ENCODE results near the gene CTDP1. TPM values are rescaled to one million over a fixed set of nuclear protein-coding genes. Genes with fewer than 3 reads are reported as not detected.

The CTDP1 gene
- total RNA-seq, 1 donor from 2014 or later = 29.1 TPM

- intact Hi-C loops (cut with micrococcal nuclease) = no loop called here
These were observed 76.0 kb downstream of the CTDP1 start for GRCh38 chr18:79755496-79756142.

DNA sequence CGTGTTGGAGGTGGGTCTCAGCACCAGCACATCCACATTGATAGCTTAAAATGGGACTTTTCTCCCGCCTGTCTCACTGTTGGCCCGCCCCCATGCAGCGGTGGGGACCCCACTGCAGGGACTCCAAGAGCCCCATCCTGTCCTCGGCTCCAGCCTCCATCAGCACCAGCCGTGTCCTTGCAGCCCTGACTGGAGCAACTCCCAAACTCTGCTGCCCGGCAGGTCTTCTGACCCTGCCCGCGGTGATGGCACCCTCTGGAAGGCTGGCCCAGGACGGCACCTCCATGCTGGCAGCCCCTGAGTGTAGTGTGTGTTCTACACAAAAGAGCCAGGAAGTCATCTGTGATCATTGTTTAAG lies 76.5 kb downstream of the CTDP1 start:
- intact Hi-C loops (cut with micrococcal nuclease) = no loop called here

DNA sequence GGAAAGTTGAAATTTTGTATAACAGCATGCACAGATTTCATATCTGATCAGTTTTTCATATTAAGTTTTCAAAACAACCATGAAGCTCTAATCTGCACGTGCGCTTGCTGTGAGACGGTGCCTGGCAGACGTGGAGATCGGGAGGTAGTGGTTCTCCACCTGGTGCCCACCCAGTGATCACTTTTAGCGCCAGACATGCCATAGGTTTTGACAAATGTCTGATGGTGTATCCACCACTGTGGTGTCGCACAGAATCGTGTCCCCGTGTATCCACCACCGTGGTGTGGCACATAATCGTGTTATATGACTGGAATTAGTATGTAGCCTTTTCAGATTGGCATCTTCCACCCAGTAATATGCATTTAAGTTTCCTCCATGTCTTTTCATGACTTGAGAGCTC lies 77.2 kb downstream of the CTDP1 start:
- intact Hi-C loops (cut with micrococcal nuclease) = no loop called here

- intact Hi-C loops (cut with micrococcal nuclease) = no loop called here
These were observed 80.7 kb downstream of the CTDP1 start for GRCh38 chr18:79760348-79760747.

GRCh38 chr18:79760881-79761280 lies 81.3 kb downstream of the CTDP1 start:
- intact Hi-C loops (cut with micrococcal nuclease) = no loop called here

DNA sequence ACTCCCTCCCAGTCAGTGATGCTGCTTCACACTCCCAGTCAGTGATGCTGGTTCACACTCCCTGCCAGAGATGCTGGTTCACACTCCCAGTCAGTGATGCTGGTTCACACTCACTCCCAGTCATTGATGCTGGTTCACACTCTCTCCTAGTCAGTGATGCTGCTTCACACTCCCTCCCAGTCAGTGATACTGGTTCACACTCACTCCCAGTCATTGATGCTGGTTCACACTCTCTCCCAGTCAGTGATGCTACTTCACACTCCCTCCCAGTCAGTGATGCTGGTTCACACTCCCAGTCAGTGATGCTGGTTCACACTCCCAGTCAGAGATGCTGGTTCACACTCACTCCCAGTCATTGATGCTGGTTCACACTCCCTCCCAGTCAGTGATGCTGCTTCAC lies 83.8 kb downstream of the CTDP1 start:
- intact Hi-C loops (cut with micrococcal nuclease) = no loop called here

GRCh38 chr18:79764131-79764530 lies 84.5 kb downstream of the CTDP1 start:
- intact Hi-C loops (cut with micrococcal nuclease) = no loop called here

- intact Hi-C loops (cut with micrococcal nuclease) = no loop called here
These were observed 86.1 kb downstream of the CTDP1 start for GRCh38 chr18:79765491-79766245.

GRCh38 chr18:79766308-79766707 lies 86.7 kb downstream of the CTDP1 start:
- intact Hi-C loops (cut with micrococcal nuclease) = no loop called here

DNA sequence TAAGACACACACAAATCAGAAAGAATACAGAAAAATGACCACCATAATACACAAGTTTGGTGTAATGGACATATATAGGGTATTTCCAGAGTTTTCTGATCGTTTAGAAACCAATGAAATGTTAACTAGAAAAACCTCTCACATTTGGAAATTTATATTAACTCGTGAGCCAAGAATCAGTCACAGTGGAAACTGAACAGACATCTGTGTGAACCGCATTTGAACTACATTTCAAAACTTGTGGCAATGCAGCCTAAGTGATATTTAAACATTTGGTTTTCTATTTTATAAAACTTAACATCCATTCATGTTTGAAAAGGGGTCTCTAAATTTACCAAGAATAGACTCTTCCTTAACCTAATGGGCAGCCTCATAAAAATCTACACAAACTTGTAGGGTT lies 89.1 kb downstream of the CTDP1 start:
- intact Hi-C loops (cut with micrococcal nuclease) = no loop called here

DNA sequence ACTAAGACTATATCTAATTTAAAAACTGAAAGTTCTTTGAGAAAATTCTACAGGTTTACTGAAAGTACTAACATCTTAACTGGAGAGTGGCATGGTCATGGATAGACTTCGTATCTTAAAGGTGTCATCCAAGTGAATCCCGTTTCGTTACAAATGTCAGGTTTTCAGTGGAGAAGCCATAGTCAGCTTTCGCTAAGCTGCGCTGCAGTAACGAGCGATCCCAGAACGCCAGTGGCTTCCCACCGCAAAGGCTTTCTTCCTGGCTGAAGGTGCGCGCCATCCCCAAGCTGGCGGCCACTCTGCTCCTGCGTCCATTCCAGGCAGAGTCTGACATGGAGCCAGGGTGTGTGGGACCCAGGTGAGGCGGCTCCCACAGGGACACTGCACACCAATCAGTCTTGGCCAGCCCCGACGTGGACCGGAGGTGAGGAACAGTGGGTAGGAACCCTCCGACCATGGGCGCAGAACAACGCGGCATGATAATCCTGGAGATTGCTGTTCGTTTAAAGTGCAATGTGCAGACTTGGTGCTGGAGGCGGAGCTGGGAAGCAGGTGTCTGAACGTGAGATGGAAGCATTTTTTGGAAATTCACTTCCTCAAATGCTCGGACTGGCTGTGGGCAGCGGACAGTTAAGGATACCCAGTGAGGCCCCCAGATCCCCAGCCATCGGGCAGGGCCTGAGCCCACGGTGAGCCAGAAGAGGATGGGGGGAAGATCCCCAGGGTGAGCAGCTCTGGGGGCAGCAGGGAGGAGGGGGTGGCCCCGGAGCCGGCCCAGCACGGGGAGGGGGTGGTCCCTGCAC lies 90.3 kb downstream of the CTDP1 start:
- intact Hi-C loops (cut with micrococcal nuclease) = no loop called here

DNA sequence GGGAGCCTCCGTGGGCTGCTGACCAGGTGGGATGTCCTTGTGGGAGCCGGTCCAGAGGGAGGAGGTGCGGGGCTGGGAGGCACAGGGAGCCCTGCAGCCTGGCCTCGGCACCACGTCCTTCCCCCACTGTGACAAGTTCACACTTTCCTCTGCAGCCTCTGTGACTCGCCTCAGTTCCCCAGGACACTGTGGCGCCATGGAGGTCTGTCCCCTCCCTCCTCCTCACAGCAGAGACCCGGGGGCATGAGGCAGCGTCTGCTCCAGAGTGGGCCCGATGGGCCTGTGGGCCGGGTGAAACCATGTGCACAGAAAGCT lies 90.9 kb downstream of the CTDP1 start:
- intact Hi-C loops (cut with micrococcal nuclease) = no loop called here

DNA sequence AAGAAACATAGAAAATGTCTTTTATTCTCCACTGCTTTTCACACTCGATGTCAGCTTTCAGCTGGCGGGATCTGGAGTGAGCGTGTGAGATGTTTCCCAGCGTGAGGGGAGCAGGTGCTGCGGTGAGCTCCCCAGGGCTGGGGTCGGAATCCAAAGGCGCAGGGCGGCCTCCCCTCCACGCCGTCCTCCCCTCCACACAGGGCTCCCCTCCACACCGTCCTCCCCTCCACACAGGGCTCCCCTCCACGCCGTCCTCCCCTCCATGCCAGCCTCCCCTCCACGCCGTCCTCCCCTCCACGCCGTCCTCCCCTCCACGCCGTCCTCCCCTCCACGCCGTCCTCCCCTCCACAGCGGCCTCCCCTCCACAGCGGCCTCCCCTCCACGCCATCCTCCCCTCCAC lies 91.2 kb downstream of the CTDP1 start:
- intact Hi-C loops (cut with micrococcal nuclease) = no loop called here

GRCh38 chr18:79771446-79772107 lies 92.0 kb downstream of the CTDP1 start:
- intact Hi-C loops (cut with micrococcal nuclease) = no loop called here

DNA sequence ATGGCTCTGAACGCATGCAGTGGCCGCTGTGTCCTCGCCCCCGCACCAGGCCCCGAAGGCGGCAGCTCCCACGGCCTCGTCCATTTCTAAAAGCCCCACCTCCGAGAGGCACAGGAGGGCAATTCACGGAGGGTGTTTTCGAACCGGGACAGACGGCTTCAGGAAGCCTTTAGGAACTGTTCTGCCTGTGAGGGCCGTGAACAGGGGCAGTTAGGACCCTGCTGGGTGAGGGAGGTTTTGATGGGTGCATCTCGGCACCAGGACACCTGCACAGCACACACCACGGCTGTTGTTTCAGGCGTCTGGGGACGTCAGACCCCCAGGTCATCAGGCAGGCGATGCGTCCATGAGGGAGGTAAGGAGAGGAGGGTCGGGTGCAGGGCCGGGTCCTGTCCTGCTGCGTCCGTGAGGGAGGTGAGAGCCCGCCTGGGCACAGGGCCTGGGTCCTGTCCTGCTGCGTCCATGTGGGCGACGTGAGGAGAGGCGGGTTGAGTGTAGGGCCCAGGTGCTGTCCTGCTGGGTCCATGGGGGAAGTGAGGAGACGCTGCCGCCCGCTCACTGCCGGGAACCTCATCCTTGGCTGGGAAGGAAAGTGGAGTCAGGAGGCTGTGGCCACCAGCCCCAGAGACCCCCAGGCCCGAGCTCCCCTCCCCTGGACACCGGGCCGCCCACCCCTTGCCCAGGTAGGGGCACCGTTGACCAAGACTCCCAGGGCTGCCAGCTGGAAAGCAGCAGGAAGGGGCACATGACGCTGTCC lies 92.7 kb downstream of the CTDP1 start:
- intact Hi-C loops (cut with micrococcal nuclease) = no loop called here

DNA sequence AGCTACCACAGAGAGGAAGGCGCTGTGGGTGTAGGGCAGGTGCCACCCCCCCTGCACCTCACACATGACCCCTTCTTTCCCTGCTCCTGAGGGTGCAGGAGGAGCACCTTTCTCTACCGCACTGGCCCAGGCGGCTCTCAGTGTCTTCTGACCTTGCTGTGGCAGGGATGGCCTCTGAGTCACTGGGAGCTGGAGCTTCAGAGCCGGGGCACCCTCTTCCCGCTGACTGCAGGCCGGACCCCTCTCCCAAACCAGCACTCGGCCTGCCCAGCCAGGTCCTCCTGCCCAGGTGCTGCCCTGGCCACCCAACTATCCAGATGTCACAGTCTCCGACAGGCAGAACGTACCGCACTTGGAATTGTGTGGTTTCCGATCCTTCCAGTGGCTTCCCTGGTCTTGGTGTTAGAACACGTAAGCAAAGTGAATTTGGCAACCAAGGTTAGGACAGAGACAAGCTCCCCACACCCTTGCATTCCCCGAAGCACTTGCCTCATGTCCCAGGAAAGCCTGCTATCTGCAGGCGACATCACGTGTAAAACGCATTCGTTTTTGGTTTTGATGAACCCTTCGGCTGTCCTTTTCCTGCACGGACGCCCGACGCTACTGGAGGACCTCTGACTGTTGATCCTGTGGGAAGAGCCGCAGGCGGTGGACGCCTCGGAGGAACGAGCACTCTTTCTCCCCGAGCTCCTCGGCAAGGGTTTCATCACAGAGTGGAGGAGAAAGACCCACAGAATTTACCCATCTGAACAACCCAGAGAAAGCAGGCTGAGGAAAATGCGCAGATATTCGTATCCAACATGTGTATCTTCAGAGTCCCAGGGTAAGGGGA lies 93.5 kb downstream of the CTDP1 start:
- intact Hi-C loops (cut with micrococcal nuclease) = no loop called here

- intact Hi-C loops (cut with micrococcal nuclease) = no loop called here
These were observed 94.5 kb downstream of the CTDP1 start for GRCh38 chr18:79774111-79774510.

DNA sequence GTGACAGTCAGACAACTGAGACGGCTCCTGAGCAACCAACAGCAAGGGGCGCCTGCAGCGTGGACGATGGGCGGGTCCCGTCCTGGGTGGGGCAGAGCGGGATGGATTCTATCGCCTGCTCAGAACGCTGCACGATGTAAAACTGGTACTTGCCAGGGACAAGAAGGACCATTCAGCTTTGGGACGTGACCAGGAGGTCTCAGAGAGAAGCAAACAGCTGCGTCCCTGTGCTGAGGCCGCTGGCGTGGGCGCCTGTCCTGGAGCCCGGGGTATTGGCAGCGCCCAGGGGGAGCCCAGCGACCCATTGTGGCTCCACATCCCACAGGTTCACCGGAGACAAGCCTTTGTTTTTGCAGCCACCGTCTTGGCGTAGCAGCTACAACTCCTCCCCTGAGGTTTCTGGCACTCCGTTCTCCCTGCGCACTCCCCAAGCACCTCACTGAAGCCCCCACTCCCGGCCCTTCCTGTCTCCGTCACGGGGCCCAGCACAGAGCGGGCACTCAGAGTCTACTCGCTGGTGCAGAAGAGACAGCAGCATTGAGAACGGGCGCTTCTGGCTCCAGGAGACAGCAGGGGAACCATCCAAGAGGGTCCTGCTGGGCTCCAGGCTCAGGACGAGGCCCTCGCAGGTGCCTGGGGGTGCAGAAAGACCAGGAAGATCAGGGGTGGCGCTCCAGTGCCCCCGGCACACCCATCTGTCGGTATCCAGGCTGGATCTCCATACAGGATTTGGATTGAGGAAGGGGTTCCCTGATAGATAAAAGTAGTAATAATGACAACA lies 96.0 kb downstream of the CTDP1 start:
- intact Hi-C loops (cut with micrococcal nuclease) = no loop called here

- intact Hi-C loops (cut with micrococcal nuclease) = no loop called here
These were observed 97.1 kb downstream of the CTDP1 start for GRCh38 chr18:79776674-79777073.

Data from T-helper 2 cell treated with Interferon-gamma antibody and Interleukin-4, amounts not matched to agents 100 ng/mL and 5 ng/mL, for 36 hours (primary cell).